ENCODE results near the gene SIGLEC15.

The SIGLEC15 gene

DNA sequence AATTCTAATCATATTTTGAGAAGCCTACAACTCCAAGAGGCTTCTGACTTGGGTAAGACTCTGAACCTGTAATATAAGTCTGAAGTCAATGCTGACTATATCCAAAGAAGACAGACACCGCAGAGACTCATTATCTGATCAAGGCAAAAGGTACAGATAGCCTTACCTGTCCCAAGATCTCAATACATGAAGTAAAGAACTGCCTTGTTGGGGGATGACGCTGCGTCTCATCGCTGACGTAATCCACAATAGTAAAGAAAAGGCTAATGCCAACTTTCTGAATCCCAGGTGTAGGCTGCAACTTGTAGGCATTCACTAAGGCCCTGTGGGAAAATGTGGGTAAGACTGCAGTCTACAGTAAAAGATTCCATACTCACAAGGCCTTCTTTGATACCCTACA is 62.1 kb downstream of the SIGLEC15 start:
- no peak for DNase-seq

DNA sequence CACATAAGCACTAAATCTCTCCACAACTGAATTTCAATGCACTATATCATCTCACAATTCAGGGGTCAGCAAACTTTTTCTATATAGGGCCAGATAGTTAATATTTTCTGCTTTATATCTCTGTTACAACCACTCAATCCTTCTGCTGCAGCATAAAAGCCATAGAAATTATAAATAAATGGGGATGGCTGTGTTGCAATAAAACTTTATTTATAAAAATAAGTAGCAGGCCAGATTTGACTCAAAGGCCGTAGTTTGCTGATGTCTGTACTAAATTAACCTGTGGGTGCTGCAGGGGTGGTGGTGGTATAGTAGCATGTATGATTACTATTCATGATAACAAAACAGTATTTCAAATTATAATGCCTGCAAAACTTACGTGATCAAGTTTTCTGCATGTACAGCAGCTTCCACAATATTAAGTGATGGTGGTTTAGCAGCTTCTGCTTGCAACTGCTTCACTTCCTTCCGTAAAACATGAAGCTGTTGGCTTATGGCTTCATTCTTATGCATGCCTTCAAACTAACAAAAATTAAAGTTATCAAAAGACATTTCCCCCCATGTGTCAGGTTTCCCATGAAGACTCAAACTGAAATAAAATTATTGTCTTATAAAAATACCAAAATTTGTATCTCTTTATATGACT is 64.1 kb downstream of the SIGLEC15 start:
- no peak for DNase-seq

GRCh38 chr18:45890606-45891005 is 65.1 kb downstream of the SIGLEC15 start:
- DNase-seq = no peak

DNA sequence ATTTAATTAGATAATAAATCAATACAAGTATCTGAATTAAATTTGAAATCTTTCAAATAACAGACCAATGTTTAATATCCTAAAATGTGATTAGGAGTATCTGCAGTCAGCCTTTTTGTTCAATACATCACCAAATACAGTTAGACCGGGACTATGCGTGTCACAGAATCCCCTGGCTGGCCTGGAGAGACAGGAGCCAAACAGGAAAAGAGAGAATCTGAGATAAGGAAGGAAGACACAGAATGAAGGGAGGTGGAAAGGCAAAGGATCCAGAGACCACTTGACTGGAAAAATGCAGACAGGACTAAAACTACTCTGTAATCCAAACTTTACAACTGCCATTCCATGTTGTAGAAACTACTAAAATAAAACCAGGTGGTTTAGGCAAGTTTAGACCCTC is 66.3 kb downstream of the SIGLEC15 start:
- DNase-seq = no peak
